ENCODE data around the gene DBNDD1. TPM values are rescaled to one million over a fixed set of nuclear protein-coding genes. Genes with fewer than 3 reads are reported as not detected.

The DBNDD1 gene
- total and polyA plus RNA-seq, 3 donors from 2014 or later = 2.3 to 5.1 (median 4.7) TPM

DNA sequence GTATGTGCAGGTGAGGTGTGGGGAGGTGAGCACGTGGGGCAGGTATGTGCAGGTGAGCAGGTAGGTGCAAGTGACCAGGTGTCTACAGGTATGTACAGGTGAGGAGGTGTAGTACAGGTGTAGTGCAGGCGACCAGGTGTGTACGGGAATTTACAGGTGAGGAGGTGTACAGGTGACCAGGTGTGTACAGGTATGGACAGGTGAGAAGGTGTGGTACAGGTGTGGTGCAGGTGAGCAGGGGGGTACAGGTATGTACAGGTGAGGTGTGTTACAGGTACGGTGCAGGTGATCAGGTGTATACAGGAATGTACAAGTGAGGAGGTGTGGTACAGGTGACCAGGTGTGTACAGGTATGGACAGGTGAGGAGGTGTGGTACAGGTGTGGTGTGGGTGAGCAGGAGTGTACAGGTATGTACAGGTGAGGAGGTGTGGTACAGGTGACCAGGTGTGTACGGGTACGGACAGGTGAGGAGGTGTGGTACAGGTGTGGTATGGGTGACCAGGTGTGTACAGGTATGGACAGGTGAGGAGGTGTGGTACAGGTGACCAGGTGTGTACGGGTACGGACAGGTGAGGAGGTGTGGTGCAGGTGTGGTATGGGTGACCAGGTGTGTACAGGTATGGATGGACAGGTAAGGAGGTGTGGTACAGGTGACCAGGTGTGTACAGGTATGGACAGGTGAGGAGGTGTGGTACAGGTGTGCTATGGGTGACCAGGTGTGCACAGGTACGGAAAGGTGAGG, 12.8 kb upstream of the DBNDD1 start:
- H3K27ac ChIP-seq = no peak overlapping the region
- DNase-seq = no peak
- intact Hi-C loops (cut with DNase I; ENCODE audit: low total_unique reads) = no loop called here
- H3K27me3 ChIP-seq = no peaks in the 10 kb centered on the region
- TF ChIP-seq, protein P1, sequence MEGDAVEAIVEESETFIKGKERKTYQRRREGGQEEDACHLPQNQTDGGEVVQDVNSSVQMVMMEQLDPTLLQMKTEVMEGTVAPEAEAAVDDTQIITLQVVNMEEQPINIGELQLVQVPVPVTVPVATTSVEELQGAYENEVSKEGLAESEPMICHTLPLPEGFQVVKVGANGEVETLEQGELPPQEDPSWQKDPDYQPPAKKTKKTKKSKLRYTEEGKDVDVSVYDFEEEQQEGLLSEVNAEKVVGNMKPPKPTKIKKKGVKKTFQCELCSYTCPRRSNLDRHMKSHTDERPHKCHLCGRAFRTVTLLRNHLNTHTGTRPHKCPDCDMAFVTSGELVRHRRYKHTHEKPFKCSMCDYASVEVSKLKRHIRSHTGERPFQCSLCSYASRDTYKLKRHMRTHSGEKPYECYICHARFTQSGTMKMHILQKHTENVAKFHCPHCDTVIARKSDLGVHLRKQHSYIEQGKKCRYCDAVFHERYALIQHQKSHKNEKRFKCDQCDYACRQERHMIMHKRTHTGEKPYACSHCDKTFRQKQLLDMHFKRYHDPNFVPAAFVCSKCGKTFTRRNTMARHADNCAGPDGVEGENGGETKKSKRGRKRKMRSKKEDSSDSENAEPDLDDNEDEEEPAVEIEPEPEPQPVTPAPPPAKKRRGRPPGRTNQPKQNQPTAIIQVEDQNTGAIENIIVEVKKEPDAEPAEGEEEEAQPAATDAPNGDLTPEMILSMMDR (IDR thresholded peaks at IDR 0.05) = no peak
- TF ChIP-seq POLR2A (IDR thresholded peaks at IDR 0.05) = no peak
- H3K4me1 ChIP-seq = no peaks in the 10 kb centered on the region
- 88 to 92% methylated on average over 9 of the region's 9 CpGs for WGBS, 2 donors
- no peaks in the 10 kb centered on the region for H3K9me3 ChIP-seq
- H3K4me3 ChIP-seq = no peak overlapping the region
- H3K36me3 ChIP-seq (ENCODE audit: low read depth, missing control alignments) = no peaks in the 10 kb centered on the region

DNA sequence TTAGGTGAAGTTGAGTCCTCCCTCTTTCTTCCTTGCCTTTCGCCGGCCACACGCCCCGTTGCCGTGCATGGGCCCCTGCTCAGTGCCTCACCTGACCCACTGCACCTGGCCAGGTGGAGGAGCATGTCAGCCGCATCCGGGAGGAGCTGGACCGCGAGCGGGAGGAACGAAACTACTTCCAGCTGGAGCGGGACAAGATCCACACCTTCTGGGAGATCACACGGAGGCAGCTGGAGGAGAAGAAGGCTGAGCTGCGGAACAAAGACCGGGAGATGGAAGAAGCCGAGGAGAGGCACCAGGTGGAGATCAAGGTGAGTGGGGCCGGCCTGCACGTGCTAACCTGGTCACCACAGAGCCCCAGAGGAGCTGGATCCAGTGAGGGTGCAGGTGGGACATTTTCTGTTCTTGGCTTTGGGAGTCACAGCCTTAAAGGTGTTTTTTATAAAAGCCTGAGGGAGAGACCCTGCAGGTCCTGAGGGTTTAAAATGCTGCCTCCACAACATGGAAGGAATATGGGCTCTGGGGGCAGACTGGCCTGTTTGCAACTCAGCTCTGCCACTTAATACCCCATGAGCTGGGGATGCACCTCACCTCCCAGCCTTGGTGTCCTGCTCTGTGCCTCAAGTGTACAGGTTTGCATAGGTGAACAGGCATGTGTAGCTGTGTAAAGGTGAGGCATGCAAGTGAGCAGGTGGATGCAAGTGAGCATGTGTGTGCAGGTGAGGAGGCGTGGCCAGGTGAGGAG, 12.1 kb upstream of the DBNDD1 start:
- intact Hi-C loops (cut with DNase I; ENCODE audit: low total_unique reads) = no loop called here
- DNase-seq = no peak

DNA sequence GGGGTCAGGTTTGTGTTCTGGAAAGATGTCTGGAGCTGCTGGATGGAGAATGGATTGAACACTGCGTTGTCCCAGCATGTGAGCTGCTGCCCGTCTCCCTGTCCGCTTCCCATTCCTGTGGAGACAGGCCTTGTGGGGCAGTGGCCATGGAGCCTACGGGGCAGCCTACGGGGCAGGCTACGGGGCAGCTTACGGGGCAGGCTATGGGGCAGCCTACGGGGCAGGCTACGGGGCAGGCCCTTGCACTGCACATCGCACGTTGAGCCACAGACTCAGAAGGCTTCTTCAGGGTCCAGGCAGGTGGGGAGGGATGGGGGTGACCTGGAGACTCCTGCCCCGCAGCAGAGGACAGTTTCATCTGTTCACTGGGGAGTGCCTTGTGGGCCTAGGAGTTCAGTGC, 9.7 kb upstream of the DBNDD1 start:
- no peaks in the 10 kb centered on the region for H3K9me3 ChIP-seq
- no peaks in the 10 kb centered on the region for H3K36me3 ChIP-seq (ENCODE audit: low read depth, missing control alignments)
- 95 to 100% methylated on average over 3 to 12 of the region's 12 CpGs for WGBS, 2 donors
- H3K4me1 ChIP-seq = no peaks in the 10 kb centered on the region
- intact Hi-C loops (cut with DNase I; ENCODE audit: low total_unique reads) = no loop called here
- H3K27me3 ChIP-seq = no peaks in the 10 kb centered on the region
- no peak for DNase-seq
- TF ChIP-seq, protein P1 (IDR thresholded peaks at IDR 0.05) = no peak
- no peak for TF ChIP-seq POLR2A (IDR thresholded peaks at IDR 0.05)
- no peak overlapping the region for H3K27ac ChIP-seq
- H3K4me3 ChIP-seq = no peak overlapping the region

More for the DNA sequence above, 12.1 kb upstream of the DBNDD1 start:
- 90 to 96% methylated on average over 19 of the region's 19 CpGs for WGBS, 2 donors
- Histone ChIP-seq H3K9me3 (no peaks in the 10 kb centered on the region), H3K4me1 (no peaks in the 10 kb centered on the region), H3K27me3 (no peaks in the 10 kb centered on the region), H3K36me3 (ENCODE audit: low read depth, missing control alignments) (no peaks in the 10 kb centered on the region), H3K27ac (no peak overlapping the region), H3K4me3 (no peak overlapping the region)
- TF ChIP-seq, protein P1 (IDR thresholded peaks at IDR 0.05) = no peak
- TF ChIP-seq POLR2A (IDR thresholded peaks at IDR 0.05) = no peak

DNA sequence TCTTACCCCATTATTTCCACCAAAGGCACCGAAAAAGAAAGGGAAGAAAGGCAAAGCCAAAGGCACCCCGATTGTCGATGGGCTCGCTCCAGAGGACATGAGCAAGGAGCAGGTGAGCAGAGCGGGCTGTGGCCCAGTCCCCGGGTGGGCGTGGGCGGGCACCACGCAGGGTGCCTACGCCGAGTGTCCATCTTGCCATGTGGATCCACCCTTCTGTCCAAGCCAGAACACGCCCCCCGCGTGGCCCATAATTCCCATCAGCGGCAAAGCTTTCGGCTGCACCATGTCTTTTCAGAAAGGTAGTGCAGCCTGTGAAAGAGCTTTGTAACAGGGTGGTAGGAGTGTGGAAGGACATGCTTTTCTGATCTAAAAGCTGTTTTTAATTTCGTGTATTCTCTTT, 8.4 kb upstream of the DBNDD1 start:
- intact Hi-C loops (cut with DNase I; ENCODE audit: low total_unique reads) = no loop called here
- WGBS, 2 donors = 94% methylated on average over 17 of the region's 17 CpGs
- TF ChIP-seq POLR2A (IDR thresholded peaks at IDR 0.05) = no peak
- TF ChIP-seq, protein P1 (IDR thresholded peaks at IDR 0.05) = no peak
- Histone ChIP-seq H3K4me1 (peaks cover 7% of the 10 kb centered on the region), H3K27ac (no peak overlapping the region), H3K27me3 (no peaks in the 10 kb centered on the region), H3K36me3 (ENCODE audit: low read depth, missing control alignments) (no peaks in the 10 kb centered on the region), H3K4me3 (no peak overlapping the region), H3K9me3 (no peaks in the 10 kb centered on the region)
- no peak for DNase-seq
